Measurements from ENCODE around the gene F2RL3. TPM values are rescaled to one million over a fixed set of nuclear protein-coding genes. Genes with fewer than 3 reads are reported as not detected.
A peak's percentile ranks its signal among the peaks of the same experiment; 100 is the strongest.

The F2RL3 gene
- total and polyA plus RNA-seq, 9 of the 15 experiments (the other 6 are each of a cell fraction or from before 2014, with no cell fraction given), result 1.4 to 27.6 (median 11.9) TPM

DNA sequence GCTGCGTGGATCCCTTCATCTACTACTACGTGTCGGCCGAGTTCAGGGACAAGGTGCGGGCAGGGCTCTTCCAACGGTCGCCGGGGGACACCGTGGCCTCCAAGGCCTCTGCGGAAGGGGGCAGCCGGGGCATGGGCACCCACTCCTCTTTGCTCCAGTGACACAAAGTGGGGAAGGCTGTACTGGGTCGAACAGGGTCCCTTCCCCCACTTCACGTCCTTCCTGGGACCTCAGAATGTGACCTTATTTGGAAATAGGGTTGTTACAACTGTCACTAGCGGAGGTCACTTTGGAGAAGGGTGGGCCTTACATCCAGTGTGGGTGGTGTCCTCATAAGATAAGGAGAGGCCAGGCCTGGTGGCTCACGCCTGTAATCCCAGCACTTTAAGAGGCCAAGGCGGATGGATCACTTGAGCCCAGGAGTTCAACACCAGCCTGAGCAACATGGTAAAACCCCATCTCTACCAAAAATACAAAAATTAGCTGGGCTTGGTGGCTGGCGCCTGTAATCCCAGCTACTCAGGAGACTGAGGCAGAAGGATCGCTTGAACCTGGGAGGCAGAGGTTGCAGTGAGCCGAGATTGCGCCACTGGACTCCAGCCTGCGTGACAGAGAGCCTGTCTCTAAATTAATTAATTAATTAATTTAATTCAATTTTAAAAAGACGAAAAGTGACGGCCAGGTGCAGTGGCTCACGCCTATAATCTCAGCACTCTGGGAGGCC, 1.8 kb downstream of the F2RL3 start (continued):
- no peak for TF ChIP-seq SNIP1 (IDR thresholded peaks at IDR 0.05; ENCODE audit: low read depth)
- no peak for TF ChIP-seq RHOXF2B (CRISPR knock-in tag; conservative IDR thresholded peaks at IDR 0.05)
- TF ChIP-seq ZNF444 (CRISPR knock-in tag; IDR thresholded peaks at IDR 0.05), result no peak
- no peak for TF ChIP-seq RAD21 (CRISPR knock-in tag; conservative IDR thresholded peaks at IDR 0.05 in 1 of 2, IDR thresholded peaks at IDR 0.05 in 1 of 2)
- TF ChIP-seq BCL6 (CRISPR knock-in tag; IDR thresholded peaks at IDR 0.05), result no peak
- TF ChIP-seq ZNF146 (CRISPR knock-in tag; IDR thresholded peaks at IDR 0.05; ENCODE audit: unreplicated experiment), result no peak
- no peak for TF ChIP-seq NR1H2 (CRISPR knock-in tag; IDR thresholded peaks at IDR 0.05)
- TF ChIP-seq ERF (CRISPR knock-in tag; IDR thresholded peaks at IDR 0.05), result no peak
- TF ChIP-seq ZNF316 (IDR thresholded peaks at IDR 0.05), result no peak
- TF ChIP-seq, protein P1, sequence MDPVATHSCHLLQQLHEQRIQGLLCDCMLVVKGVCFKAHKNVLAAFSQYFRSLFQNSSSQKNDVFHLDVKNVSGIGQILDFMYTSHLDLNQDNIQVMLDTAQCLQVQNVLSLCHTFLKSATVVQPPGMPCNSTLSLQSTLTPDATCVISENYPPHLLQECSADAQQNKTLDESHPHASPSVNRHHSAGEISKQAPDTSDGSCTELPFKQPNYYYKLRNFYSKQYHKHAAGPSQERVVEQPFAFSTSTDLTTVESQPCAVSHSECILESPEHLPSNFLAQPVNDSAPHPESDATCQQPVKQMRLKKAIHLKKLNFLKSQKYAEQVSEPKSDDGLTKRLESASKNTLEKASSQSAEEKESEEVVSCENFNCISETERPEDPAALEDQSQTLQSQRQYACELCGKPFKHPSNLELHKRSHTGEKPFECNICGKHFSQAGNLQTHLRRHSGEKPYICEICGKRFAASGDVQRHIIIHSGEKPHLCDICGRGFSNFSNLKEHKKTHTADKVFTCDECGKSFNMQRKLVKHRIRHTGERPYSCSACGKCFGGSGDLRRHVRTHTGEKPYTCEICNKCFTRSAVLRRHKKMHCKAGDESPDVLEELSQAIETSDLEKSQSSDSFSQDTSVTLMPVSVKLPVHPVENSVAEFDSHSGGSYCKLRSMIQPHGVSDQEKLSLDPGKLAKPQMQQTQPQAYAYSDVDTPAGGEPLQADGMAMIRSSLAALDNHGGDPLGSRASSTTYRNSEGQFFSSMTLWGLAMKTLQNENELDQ (CRISPR knock-in tag; IDR thresholded peaks at IDR 0.05; ENCODE audit: borderline replicate concordance), result no peak
- TF ChIP-seq RFX5 (IDR thresholded peaks at IDR 0.05; ENCODE audit: low read depth, low read length), result no peak
- TF ChIP-seq SRSF9 (IDR thresholded peaks at IDR 0.05; ENCODE audit: borderline replicate concordance, low read depth, low read length), result no peak
- no peak for TF ChIP-seq KLF13 (tag; IDR thresholded peaks at IDR 0.05; ENCODE audit: borderline replicate concordance, low read depth)
- TF ChIP-seq CBFA2T3 (IDR thresholded peaks at IDR 0.05), result peak; percentile 81
- TF ChIP-seq ZNF3 (CRISPR knock-in tag; IDR thresholded peaks at IDR 0.05), result no peak
- TF ChIP-seq SREBF2 (CRISPR knock-in tag; IDR thresholded peaks at IDR 0.05), result no peak
- TF ChIP-seq, protein P2, sequence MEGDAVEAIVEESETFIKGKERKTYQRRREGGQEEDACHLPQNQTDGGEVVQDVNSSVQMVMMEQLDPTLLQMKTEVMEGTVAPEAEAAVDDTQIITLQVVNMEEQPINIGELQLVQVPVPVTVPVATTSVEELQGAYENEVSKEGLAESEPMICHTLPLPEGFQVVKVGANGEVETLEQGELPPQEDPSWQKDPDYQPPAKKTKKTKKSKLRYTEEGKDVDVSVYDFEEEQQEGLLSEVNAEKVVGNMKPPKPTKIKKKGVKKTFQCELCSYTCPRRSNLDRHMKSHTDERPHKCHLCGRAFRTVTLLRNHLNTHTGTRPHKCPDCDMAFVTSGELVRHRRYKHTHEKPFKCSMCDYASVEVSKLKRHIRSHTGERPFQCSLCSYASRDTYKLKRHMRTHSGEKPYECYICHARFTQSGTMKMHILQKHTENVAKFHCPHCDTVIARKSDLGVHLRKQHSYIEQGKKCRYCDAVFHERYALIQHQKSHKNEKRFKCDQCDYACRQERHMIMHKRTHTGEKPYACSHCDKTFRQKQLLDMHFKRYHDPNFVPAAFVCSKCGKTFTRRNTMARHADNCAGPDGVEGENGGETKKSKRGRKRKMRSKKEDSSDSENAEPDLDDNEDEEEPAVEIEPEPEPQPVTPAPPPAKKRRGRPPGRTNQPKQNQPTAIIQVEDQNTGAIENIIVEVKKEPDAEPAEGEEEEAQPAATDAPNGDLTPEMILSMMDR (IDR thresholded peaks at IDR 0.05 in 2 of 3, conservative IDR thresholded peaks at IDR 0.05 in 1 of 3; ENCODE audit: insufficient read depth in 2 of 3, low read depth in 1 of 3, low read length in 3 of 3), result no peak
- no peak for TF ChIP-seq ZSCAN29 (IDR thresholded peaks at IDR 0.05)
- no peak for TF ChIP-seq PYGO2 (tag; IDR thresholded peaks at IDR 0.05)
- TF ChIP-seq ZNF121 (CRISPR knock-in tag; conservative IDR thresholded peaks at IDR 0.05), result no peak
